Hepatocyte (in vitro differentiated cells): ENCODE measurements around the gene SLAMF1. TPM values are rescaled to one million over a fixed set of nuclear protein-coding genes. Genes with fewer than 3 reads are reported as not detected.

Experiments used
- DNase-seq: peaks from one replicate; pipeline ENCODE4 v3.0.0-alpha.2; 2016; ENCODE audit warnings: low spot score
- H2AFZ ChIP-seq: fragments of 200-600 bp; sonication (generic); 2 replicates; pipeline ENCODE4 v1.6.0; 2016; ENCODE audit warnings: antibody characterized with exemption, mild to moderate bottlenecking
- H3K27ac ChIP-seq: fragments of 200-600 bp; sonication (generic); 2 replicates; pipeline ENCODE4 v1.5.1; 2016; ENCODE audit warnings: mild to moderate bottlenecking
- H3K27me3 ChIP-seq: fragments of 200-600 bp; sonication (generic); 2 replicates; pipeline ENCODE4 v1.6.1; 2016
- H3K36me3 ChIP-seq: fragments of 200-600 bp; sonication (generic); replicated peaks from 2 replicates; pipeline ENCODE4 v1.5.1; 2016; ENCODE audit warnings: low read depth; ENCODE audit not compliant: insufficient read depth
- H3K4me1 ChIP-seq: fragments of 200-600 bp; sonication (generic); 2 replicates; pipeline ENCODE4 v1.5.1; 2016; ENCODE audit warnings: mild to moderate bottlenecking, moderate library complexity; ENCODE audit not compliant: insufficient read depth
- H3K4me2 ChIP-seq: fragments of 200-600 bp; sonication (generic); 2 replicates; pipeline ENCODE4 v1.6.0; 2016
- H3K4me3 ChIP-seq: fragments of 200-600 bp; sonication (generic); 2 replicates; pipeline ENCODE4 v1.5.1; 2016; ENCODE audit warnings: mild to moderate bottlenecking
- H3K79me2 ChIP-seq: fragments of 200-600 bp; sonication (generic); 2 replicates; pipeline ENCODE4 v1.6.0; 2017; ENCODE audit warnings: mild to moderate bottlenecking
- H3K9me2 ChIP-seq: fragments of 200-600 bp; sonication (generic); replicated peaks from 2 replicates; pipeline ENCODE4 v1.6.0; 2017; ENCODE audit warnings: mild to moderate bottlenecking; ENCODE audit not compliant: insufficient read depth
- H3K9me3 ChIP-seq: fragments of 200-600 bp; sonication (generic); 2 replicates; pipeline ENCODE4 v1.5.1; 2016; ENCODE audit warnings: low read depth, mild to moderate bottlenecking
- H4K20me1 ChIP-seq: fragments of 200-600 bp; sonication (generic); 2 replicates; pipeline ENCODE4 v1.6.0; 2016; ENCODE audit warnings: mild to moderate bottlenecking; ENCODE audit not compliant: insufficient read depth, poor library complexity, severe bottlenecking
- CTCF ChIP-seq: fragments of 200-600 bp; sonication (generic); IDR thresholded peaks from 2 replicates; pipeline ENCODE4 v1.5.1; 2016; ENCODE audit warnings: antibody characterized with exemption, mild to moderate bottlenecking; ENCODE audit not compliant: poor library complexity
- EZH2 ChIP-seq: fragments of 200-600 bp; sonication (generic); IDR thresholded peaks from 2 replicates; pipeline ENCODE4 v1.6.1; 2016; ENCODE audit warnings: antibody characterized with exemption, mild to moderate bottlenecking, borderline replicate concordance
- EZH2phosphoT487 ChIP-seq: fragments of 200-600 bp; sonication (generic); IDR thresholded peaks from one replicate; pipeline ENCODE4 v1.6.1; 2018; ENCODE audit warnings: antibody characterized with exemption, mild to moderate bottlenecking, low read depth, moderate library complexity; ENCODE audit not compliant: unreplicated experiment, severe bottlenecking
- WGBS: methylation state at CpG from one replicate; pipeline ENCODE4 v1.1.6; 2016; ENCODE audit warnings: low lambda C conversion rate; ENCODE audit errors: missing lambda C conversion rate; 5-methylcytosine and 5-hydroxymethylcytosine counted together
- polyA plus RNA-seq: library from polyadenylated mRNA; unstranded; fragments of >200 nt; fragmentation: Nextera tagmentation; extraction: Ambion mirVana; gene quantifications from 2 replicates; pipeline ENCODE4 v1.2.1, GENCODE V29; 2016
- total RNA-seq: library from RNA; depleted of rRNA; stranded (reverse); fragments of >200 nt; gene quantifications from 2 replicates; pipeline ENCODE4 v1.2.3, GENCODE V29; 2014

Gene SLAMF1
- total and polyA plus RNA-seq, 2 experiments from 2014 or later = 1.2 to 2.1 TPM

- DNase-seq = no peak
- H2AFZ ChIP-seq = no peak overlapping the region
- H3K9me3 ChIP-seq = no peaks in the 10 kb centered on the region
- H3K27ac ChIP-seq = no peak overlapping the region
- H3K4me2 ChIP-seq = no peak overlapping the region
- TF ChIP-seq EZH2phosphoT487 (no peak), CTCF (no peak), EZH2 (no peak)
- H4K20me1 ChIP-seq = no peaks in the 10 kb centered on the region
- no peaks in the 10 kb centered on the region for H3K27me3 ChIP-seq
- H3K79me2 ChIP-seq = no peaks in the 10 kb centered on the region
- no peaks in the 10 kb centered on the region for H3K9me2 ChIP-seq
- no peak overlapping the region for H3K4me3 ChIP-seq
- no peaks in the 10 kb centered on the region for H3K36me3 ChIP-seq
- peaks cover 21% of the 10 kb centered on the region for H3K4me1 ChIP-seq
- WGBS = 52% methylated on average over 2 of the region's 2 CpGs
Measured at GRCh38 chr1:160633330-160633903, 13.4 kb downstream of the SLAMF1 start.

- Histone ChIP-seq H2AFZ (no peak overlapping the region), H3K4me3 (no peak overlapping the region), H3K4me1 (peaks cover 16% of the 10 kb centered on the region), H3K27ac (no peak overlapping the region), H3K79me2 (no peaks in the 10 kb centered on the region), H3K9me2 (no peaks in the 10 kb centered on the region), H3K4me2 (no peak overlapping the region), H3K27me3 (no peaks in the 10 kb centered on the region), H4K20me1 (no peaks in the 10 kb centered on the region), H3K9me3 (no peaks in the 10 kb centered on the region), H3K36me3 (no peaks in the 10 kb centered on the region)
- WGBS = 93% methylated on average over 6 of the region's 6 CpGs
- no peak for DNase-seq
- TF ChIP-seq CTCF = no peak
- TF ChIP-seq EZH2 = no peak
- TF ChIP-seq EZH2phosphoT487 = no peak
Measured at GRCh38 chr1:160631983-160632625, 14.7 kb downstream of the SLAMF1 start.

- peak overlapping the region; percentile 45 for H3K27ac ChIP-seq
- 37% methylated on average over 9 of the region's 9 CpGs for WGBS
- TF ChIP-seq EZH2 = no peak
Measured at GRCh38 chr1:160630523-160631451, 16.1 kb downstream of the SLAMF1 start.

More at GRCh38 chr1:160630523-160631451, 16.1 kb downstream of the SLAMF1 start:
- DNase-seq = no peak
- Histone ChIP-seq H3K27me3 (no peaks in the 10 kb centered on the region), H2AFZ (no peak overlapping the region), H3K9me2 (no peaks in the 10 kb centered on the region), H3K79me2 (no peaks in the 10 kb centered on the region), H3K4me1 (peaks cover 16% of the 10 kb centered on the region), H4K20me1 (no peaks in the 10 kb centered on the region), H3K4me3 (no peak overlapping the region), H3K4me2 (peak overlapping the region; percentile 2), H3K36me3 (no peaks in the 10 kb centered on the region), H3K9me3 (no peaks in the 10 kb centered on the region)
